OCI-LY1 (cell line): ENCODE measurements around the gene KIAA0040.

Experiments used
- H2AFZ ChIP-seq: fragments of 200-600 bp; sonication (generic), shearing (Covaris generic); 2 replicates; pipeline ENCODE4 v1.6.0; 2014; ENCODE audit warnings: antibody characterized with exemption, mild to moderate bottlenecking, low read length
- H3F3A ChIP-seq: fragments of 200-600 bp; sonication (generic), shearing (Covaris generic); 2 replicates; pipeline ENCODE4 v1.6.0; 2014; ENCODE audit warnings: mild to moderate bottlenecking, antibody characterized with exemption, low read length, moderate library complexity; ENCODE audit not compliant: insufficient read depth
- H3K27ac ChIP-seq: fragments of 200-600 bp; sonication (generic); 2 replicates; pipeline ENCODE4 v1.5.1; 2014; ENCODE audit warnings: low read length, mixed run types, mild to moderate bottlenecking, low read depth; ENCODE audit not compliant: poor library complexity, severe bottlenecking
- H3K27me3 ChIP-seq: fragments of 200-600 bp; sonication (generic); 2 replicates; pipeline ENCODE4 v1.6.0; 2014; ENCODE audit warnings: antibody characterized with exemption, mild to moderate bottlenecking, low read length, moderate library complexity; ENCODE audit not compliant: insufficient read depth
- H3K36me3 ChIP-seq: fragments of 200-600 bp; sonication (generic); 2 replicates; pipeline ENCODE4 v1.6.1; 2014; ENCODE audit warnings: mild to moderate bottlenecking, antibody characterized with exemption, low read length, moderate library complexity, mixed read lengths; ENCODE audit not compliant: insufficient read depth
- H3K4me1 ChIP-seq: fragments of 200-600 bp; sonication (generic); 2 replicates; pipeline ENCODE4 v1.5.1; 2014; ENCODE audit warnings: mild to moderate bottlenecking, low read length, moderate library complexity; ENCODE audit not compliant: insufficient read depth, severe bottlenecking
- H3K4me2 ChIP-seq: fragments of 200-600 bp; sonication (generic), shearing (Covaris generic); 2 replicates; pipeline ENCODE4 v1.6.1; 2014; ENCODE audit warnings: low read length
- H3K4me3 ChIP-seq: fragments of 200-600 bp; sonication (generic); 2 replicates; pipeline ENCODE4 v1.5.1; 2014; ENCODE audit warnings: low read length, low read depth, mild to moderate bottlenecking, mixed read lengths; ENCODE audit not compliant: poor library complexity, severe bottlenecking
- H3K79me2 ChIP-seq: fragments of 200-600 bp; shearing (Covaris generic); 2 replicates; pipeline ENCODE4 v1.6.1; 2016; ENCODE audit warnings: mixed run types, low read length, mixed read lengths; ENCODE audit not compliant: insufficient read depth
- H3K9ac ChIP-seq: fragments of 200-600 bp; sonication (generic), shearing (Covaris generic); 2 replicates; pipeline ENCODE4 v1.6.1; 2014; ENCODE audit warnings: mild to moderate bottlenecking, low read length, mixed read lengths
- H3K9me2 ChIP-seq: fragments of 200-600 bp; sonication (generic), shearing (Covaris generic); 2 replicates; pipeline ENCODE4 v1.6.1; 2014; ENCODE audit warnings: low read depth, mild to moderate bottlenecking, low read length, mixed read lengths
- H3K9me3 ChIP-seq: fragments of 200-600 bp; shearing (Covaris generic); 2 replicates; pipeline ENCODE4 v1.6.1; 2014; ENCODE audit warnings: low read length, mixed read lengths
- H4K20me1 ChIP-seq: fragments of 200-600 bp; sonication (generic), shearing (Covaris generic); 2 replicates; pipeline ENCODE4 v1.6.0; 2016; ENCODE audit warnings: mild to moderate bottlenecking, low read length; ENCODE audit not compliant: insufficient read depth
- CTCF ChIP-seq: fragments of 200-600 bp; sonication (generic), shearing (Covaris generic); IDR thresholded peaks from 2 replicates; pipeline ENCODE4 v1.5.1; 2017; ENCODE audit warnings: mild to moderate bottlenecking, antibody characterized with exemption, low read length, moderate library complexity, mixed read lengths
- EZH2 ChIP-seq: fragments of 200-600 bp; sonication (generic), shearing (Covaris generic); IDR thresholded peaks from 2 replicates; pipeline ENCODE4 v1.8.0; 2017; ENCODE audit warnings: borderline replicate concordance, mixed run types, mild to moderate bottlenecking, antibody characterized with exemption, low read length, moderate library complexity, mixed read lengths

The KIAA0040 gene

DNA sequence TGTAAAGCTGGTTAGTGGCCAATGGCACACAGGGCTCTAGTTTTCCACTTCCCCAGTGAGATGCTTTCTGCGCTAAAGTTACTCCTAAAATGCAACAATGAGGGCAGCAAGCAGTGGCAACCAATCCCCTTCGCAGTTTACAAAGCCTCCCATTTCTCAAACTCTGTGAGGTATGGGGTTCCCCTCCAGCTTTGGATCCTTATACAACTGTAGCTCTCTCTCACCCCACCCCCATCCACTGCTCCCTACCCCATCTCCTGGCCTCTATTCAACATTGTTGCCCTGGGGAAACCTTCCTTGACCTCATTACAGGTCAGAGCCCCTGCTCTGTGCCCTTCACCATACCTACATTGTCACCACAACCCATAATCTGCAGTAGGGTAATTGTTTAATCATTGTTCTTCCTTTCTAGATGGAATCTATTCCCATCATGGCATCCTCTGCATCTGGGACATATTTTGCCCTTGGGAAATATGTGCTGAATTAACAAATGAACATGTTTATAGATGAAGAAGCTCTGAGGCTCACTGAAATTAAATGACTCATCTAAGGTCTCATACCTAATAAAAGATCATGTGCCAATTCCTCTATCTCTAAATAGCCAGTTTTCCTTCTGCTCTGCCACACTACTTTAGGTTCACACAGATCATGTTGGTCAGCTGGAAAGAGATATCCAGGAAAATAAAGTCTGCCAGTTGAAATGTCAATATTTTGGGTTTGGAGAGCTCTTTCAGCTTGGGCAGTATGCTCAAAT lies 12.6 kb downstream of the KIAA0040 start:
- no peaks in the 10 kb centered on the region for H3K4me1 ChIP-seq
- no peaks in the 10 kb centered on the region for H3K27me3 ChIP-seq
- no peaks in the 10 kb centered on the region for H3F3A ChIP-seq
- H4K20me1 ChIP-seq: no peaks in the 10 kb centered on the region
- H3K36me3 ChIP-seq: peaks cover 4% of the 10 kb centered on the region; the same call in 1 of the 2 replicates
- no peaks in the 10 kb centered on the region for H3K79me2 ChIP-seq
- H3K4me3 ChIP-seq: no peak overlapping the region
- no peak overlapping the region for H2AFZ ChIP-seq
- no peaks in the 10 kb centered on the region for H3K9me2 ChIP-seq
- H3K27ac ChIP-seq: no peak overlapping the region
- H3K4me2 ChIP-seq: no peak overlapping the region
- H3K9ac ChIP-seq: no peak overlapping the region
- TF ChIP-seq EZH2 (no peak), CTCF (no peak)
- H3K9me3 ChIP-seq: no peaks in the 10 kb centered on the region

DNA sequence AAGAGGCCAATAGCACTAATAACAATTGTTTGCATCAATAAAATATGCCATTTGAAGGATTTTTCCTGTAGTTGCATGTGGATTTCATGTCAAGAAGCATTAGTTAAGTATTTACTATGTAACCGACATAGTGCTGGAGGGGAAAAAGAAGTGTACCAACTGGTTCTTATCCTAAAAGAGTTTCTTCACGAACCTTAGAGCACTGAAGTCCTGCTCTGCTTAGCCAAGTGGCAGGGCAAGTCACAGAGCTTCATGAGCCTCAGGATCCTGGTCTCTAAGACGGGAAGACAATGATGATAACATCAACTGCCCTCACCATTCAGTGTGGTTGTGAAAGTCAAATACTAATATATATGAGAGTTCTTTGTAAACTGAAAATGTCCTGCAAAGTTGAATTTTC lies 14.1 kb downstream of the KIAA0040 start:
- H3K9me3 ChIP-seq: no peaks in the 10 kb centered on the region
- no peak overlapping the region for H3K4me2 ChIP-seq
- H3K79me2 ChIP-seq: no peaks in the 10 kb centered on the region
- no peak overlapping the region for H2AFZ ChIP-seq
- no peak overlapping the region for H3K4me3 ChIP-seq
- H3K36me3 ChIP-seq: peaks cover 4% of the 10 kb centered on the region; the same call in 1 of the 2 replicates
- H3K27me3 ChIP-seq: no peaks in the 10 kb centered on the region
- H3K9ac ChIP-seq: no peak overlapping the region
- H3K9me2 ChIP-seq: no peaks in the 10 kb centered on the region
- H3K27ac ChIP-seq: no peak overlapping the region
- H4K20me1 ChIP-seq: no peaks in the 10 kb centered on the region
- H3F3A ChIP-seq: no peaks in the 10 kb centered on the region
- no peak for TF ChIP-seq EZH2
- no peak for TF ChIP-seq CTCF
- H3K4me1 ChIP-seq: no peaks in the 10 kb centered on the region

GRCh38 chr1:175178056-175178455 lies 14.5 kb downstream of the KIAA0040 start:
- no peaks in the 10 kb centered on the region for H3F3A ChIP-seq
- H3K9ac ChIP-seq: no peak overlapping the region
- no peak overlapping the region for H2AFZ ChIP-seq
- H3K4me2 ChIP-seq: no peak overlapping the region
- H3K9me3 ChIP-seq: no peaks in the 10 kb centered on the region
- H3K4me1 ChIP-seq: no peaks in the 10 kb centered on the region
- H3K36me3 ChIP-seq: peaks cover 4% of the 10 kb centered on the region; the same call in 1 of the 2 replicates
- no peaks in the 10 kb centered on the region for H3K79me2 ChIP-seq
- no peak for TF ChIP-seq EZH2
- no peak for TF ChIP-seq CTCF
- H3K4me3 ChIP-seq: no peak overlapping the region
- no peak overlapping the region for H3K27ac ChIP-seq
- H3K9me2 ChIP-seq: no peaks in the 10 kb centered on the region
- H3K27me3 ChIP-seq: no peaks in the 10 kb centered on the region
- no peaks in the 10 kb centered on the region for H4K20me1 ChIP-seq
